ENCODE data around the gene SPATS2L. TPM values are rescaled to one million over a fixed set of nuclear protein-coding genes. Genes with fewer than 3 reads are reported as not detected.

The SPATS2L gene
- total and polyA plus RNA-seq, 2 experiments from 2014 or later: 118 to 154 TPM

DNA sequence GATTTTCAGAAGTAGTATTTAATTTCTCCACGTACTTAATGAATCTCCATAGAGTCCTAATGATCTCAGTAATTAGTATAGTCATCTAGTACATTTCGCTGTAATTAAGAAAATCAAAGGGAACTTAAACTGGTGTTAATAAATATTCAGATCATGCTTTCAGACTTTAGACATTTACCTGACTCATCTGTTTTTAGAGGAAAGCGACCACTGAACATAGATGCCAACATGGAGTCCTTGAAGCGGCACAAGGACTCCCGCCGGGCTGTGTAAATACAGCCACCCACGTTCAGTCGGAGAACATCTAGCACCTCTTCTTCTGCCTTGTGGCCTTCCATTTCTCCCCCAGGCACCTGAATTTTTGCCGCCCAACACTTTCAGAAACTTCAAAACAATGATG lies 200.2 kb downstream of the SPATS2L start (continued):
- TF ChIP-seq, protein P1, sequence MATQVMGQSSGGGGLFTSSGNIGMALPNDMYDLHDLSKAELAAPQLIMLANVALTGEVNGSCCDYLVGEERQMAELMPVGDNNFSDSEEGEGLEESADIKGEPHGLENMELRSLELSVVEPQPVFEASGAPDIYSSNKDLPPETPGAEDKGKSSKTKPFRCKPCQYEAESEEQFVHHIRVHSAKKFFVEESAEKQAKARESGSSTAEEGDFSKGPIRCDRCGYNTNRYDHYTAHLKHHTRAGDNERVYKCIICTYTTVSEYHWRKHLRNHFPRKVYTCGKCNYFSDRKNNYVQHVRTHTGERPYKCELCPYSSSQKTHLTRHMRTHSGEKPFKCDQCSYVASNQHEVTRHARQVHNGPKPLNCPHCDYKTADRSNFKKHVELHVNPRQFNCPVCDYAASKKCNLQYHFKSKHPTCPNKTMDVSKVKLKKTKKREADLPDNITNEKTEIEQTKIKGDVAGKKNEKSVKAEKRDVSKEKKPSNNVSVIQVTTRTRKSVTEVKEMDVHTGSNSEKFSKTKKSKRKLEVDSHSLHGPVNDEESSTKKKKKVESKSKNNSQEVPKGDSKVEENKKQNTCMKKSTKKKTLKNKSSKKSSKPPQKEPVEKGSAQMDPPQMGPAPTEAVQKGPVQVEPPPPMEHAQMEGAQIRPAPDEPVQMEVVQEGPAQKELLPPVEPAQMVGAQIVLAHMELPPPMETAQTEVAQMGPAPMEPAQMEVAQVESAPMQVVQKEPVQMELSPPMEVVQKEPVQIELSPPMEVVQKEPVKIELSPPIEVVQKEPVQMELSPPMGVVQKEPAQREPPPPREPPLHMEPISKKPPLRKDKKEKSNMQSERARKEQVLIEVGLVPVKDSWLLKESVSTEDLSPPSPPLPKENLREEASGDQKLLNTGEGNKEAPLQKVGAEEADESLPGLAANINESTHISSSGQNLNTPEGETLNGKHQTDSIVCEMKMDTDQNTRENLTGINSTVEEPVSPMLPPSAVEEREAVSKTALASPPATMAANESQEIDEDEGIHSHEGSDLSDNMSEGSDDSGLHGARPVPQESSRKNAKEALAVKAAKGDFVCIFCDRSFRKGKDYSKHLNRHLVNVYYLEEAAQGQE (IDR thresholded peaks at IDR 0.05; ENCODE audit: unreplicated experiment): no peak
- TF ChIP-seq ZNF114 (CRISPR knock-in tag; IDR thresholded peaks at IDR 0.05) (no peak), NANOG (IDR thresholded peaks at IDR 0.05; ENCODE audit: borderline replicate concordance) (no peak), STAT1 (IDR thresholded peaks at IDR 0.05; ENCODE audit: unreplicated experiment) (no peak), JUNB (IDR thresholded peaks at IDR 0.05; ENCODE audit: unreplicated experiment) (no peak), EZH2phosphoT487 (IDR thresholded peaks at IDR 0.05; ENCODE audit: unreplicated experiment) (no peak)

DNA sequence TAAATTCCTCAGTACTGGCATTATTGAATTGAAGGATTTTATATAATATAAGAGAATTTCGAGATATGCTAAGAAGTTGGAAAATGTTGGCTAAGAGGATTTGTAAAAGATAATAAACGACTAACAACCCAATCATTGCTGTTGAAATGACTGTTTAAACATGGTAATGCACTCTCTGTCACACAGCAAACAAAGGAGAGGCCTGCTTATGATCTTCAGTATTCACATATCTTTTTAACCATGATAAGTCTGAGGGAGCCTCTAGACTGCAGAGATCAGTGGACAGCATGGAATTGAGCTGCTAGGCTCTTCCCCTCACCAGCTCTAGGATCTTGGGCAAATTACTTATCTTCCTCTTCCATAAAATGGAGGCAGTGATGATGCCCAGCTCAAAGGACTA lies 200.7 kb downstream of the SPATS2L start:
- H3K27me3 Mint-ChIP-seq (ENCODE audit: insufficient read depth, low read depth, poor library complexity): no peaks in the 10 kb centered on the region
- Histone ChIP-seq H3K27me3 (ENCODE audit: insufficient read depth) (no peaks in the 10 kb centered on the region), H3K4me2 (no peak overlapping the region), H3K79me2 (replicated peaks; ENCODE audit: insufficient read depth) (no peaks in the 10 kb centered on the region), H3K9me2 (ENCODE audit: insufficient read depth) (no peaks in the 10 kb centered on the region), H3K36me3 (ENCODE audit: insufficient read depth) (no peaks in the 10 kb centered on the region), H3K4me3 (no peak overlapping the region), H3K27ac (ENCODE audit: low read depth) (no peak overlapping the region), H4K20me1 (replicated peaks; ENCODE audit: insufficient read depth) (no peaks in the 10 kb centered on the region), H3F3A (replicated peaks; ENCODE audit: low read depth) (0 out of 2 replicates have a peak, but pooled peaks cover 5% of the 10 kb centered on the region), H3K4me1 (ENCODE audit: insufficient read depth) (peaks cover 13% of the 10 kb centered on the region; the same call in 1 of the 2 replicates), H2AFZ (no peak overlapping the region)
- H3K27ac Mint-ChIP-seq: no peak overlapping the region
- ATAC-seq (no peak), DNase-seq (ENCODE audit: low spot score) (no peak)
- H3K4me3 Mint-ChIP-seq: no peak overlapping the region
- H3K36me3 Mint-ChIP-seq (ENCODE audit: low read depth): peaks cover 4% of the 10 kb centered on the region; the same call in 2 of the 3 replicates
- H3K4me1 Mint-ChIP-seq: peaks cover 7% of the 10 kb centered on the region
- 0 out of 3 replicates have a peak, but pooled peaks cover 2% of the 10 kb centered on the region for H3K9me3 Mint-ChIP-seq
- TF ChIP-seq ZNF114 (CRISPR knock-in tag; IDR thresholded peaks at IDR 0.05) (no peak), EZH2phosphoT487 (IDR thresholded peaks at IDR 0.05; ENCODE audit: unreplicated experiment) (no peak), EZH2 (IDR thresholded peaks at IDR 0.05; ENCODE audit: low read depth, unreplicated experiment) (no peak), STAT1 (IDR thresholded peaks at IDR 0.05; ENCODE audit: unreplicated experiment) (no peak), ZNF331 (CRISPR knock-in tag; IDR thresholded peaks at IDR 0.05; ENCODE audit: low read depth) (no peak), JUNB (IDR thresholded peaks at IDR 0.05; ENCODE audit: unreplicated experiment) (no peak), NANOG (IDR thresholded peaks at IDR 0.05; ENCODE audit: borderline replicate concordance) (no peak)
- TF ChIP-seq, protein P2, sequence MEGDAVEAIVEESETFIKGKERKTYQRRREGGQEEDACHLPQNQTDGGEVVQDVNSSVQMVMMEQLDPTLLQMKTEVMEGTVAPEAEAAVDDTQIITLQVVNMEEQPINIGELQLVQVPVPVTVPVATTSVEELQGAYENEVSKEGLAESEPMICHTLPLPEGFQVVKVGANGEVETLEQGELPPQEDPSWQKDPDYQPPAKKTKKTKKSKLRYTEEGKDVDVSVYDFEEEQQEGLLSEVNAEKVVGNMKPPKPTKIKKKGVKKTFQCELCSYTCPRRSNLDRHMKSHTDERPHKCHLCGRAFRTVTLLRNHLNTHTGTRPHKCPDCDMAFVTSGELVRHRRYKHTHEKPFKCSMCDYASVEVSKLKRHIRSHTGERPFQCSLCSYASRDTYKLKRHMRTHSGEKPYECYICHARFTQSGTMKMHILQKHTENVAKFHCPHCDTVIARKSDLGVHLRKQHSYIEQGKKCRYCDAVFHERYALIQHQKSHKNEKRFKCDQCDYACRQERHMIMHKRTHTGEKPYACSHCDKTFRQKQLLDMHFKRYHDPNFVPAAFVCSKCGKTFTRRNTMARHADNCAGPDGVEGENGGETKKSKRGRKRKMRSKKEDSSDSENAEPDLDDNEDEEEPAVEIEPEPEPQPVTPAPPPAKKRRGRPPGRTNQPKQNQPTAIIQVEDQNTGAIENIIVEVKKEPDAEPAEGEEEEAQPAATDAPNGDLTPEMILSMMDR (conservative IDR thresholded peaks at IDR 0.05; ENCODE audit: low read depth in 2 of 2): no peak
- TF ChIP-seq, protein P3, sequence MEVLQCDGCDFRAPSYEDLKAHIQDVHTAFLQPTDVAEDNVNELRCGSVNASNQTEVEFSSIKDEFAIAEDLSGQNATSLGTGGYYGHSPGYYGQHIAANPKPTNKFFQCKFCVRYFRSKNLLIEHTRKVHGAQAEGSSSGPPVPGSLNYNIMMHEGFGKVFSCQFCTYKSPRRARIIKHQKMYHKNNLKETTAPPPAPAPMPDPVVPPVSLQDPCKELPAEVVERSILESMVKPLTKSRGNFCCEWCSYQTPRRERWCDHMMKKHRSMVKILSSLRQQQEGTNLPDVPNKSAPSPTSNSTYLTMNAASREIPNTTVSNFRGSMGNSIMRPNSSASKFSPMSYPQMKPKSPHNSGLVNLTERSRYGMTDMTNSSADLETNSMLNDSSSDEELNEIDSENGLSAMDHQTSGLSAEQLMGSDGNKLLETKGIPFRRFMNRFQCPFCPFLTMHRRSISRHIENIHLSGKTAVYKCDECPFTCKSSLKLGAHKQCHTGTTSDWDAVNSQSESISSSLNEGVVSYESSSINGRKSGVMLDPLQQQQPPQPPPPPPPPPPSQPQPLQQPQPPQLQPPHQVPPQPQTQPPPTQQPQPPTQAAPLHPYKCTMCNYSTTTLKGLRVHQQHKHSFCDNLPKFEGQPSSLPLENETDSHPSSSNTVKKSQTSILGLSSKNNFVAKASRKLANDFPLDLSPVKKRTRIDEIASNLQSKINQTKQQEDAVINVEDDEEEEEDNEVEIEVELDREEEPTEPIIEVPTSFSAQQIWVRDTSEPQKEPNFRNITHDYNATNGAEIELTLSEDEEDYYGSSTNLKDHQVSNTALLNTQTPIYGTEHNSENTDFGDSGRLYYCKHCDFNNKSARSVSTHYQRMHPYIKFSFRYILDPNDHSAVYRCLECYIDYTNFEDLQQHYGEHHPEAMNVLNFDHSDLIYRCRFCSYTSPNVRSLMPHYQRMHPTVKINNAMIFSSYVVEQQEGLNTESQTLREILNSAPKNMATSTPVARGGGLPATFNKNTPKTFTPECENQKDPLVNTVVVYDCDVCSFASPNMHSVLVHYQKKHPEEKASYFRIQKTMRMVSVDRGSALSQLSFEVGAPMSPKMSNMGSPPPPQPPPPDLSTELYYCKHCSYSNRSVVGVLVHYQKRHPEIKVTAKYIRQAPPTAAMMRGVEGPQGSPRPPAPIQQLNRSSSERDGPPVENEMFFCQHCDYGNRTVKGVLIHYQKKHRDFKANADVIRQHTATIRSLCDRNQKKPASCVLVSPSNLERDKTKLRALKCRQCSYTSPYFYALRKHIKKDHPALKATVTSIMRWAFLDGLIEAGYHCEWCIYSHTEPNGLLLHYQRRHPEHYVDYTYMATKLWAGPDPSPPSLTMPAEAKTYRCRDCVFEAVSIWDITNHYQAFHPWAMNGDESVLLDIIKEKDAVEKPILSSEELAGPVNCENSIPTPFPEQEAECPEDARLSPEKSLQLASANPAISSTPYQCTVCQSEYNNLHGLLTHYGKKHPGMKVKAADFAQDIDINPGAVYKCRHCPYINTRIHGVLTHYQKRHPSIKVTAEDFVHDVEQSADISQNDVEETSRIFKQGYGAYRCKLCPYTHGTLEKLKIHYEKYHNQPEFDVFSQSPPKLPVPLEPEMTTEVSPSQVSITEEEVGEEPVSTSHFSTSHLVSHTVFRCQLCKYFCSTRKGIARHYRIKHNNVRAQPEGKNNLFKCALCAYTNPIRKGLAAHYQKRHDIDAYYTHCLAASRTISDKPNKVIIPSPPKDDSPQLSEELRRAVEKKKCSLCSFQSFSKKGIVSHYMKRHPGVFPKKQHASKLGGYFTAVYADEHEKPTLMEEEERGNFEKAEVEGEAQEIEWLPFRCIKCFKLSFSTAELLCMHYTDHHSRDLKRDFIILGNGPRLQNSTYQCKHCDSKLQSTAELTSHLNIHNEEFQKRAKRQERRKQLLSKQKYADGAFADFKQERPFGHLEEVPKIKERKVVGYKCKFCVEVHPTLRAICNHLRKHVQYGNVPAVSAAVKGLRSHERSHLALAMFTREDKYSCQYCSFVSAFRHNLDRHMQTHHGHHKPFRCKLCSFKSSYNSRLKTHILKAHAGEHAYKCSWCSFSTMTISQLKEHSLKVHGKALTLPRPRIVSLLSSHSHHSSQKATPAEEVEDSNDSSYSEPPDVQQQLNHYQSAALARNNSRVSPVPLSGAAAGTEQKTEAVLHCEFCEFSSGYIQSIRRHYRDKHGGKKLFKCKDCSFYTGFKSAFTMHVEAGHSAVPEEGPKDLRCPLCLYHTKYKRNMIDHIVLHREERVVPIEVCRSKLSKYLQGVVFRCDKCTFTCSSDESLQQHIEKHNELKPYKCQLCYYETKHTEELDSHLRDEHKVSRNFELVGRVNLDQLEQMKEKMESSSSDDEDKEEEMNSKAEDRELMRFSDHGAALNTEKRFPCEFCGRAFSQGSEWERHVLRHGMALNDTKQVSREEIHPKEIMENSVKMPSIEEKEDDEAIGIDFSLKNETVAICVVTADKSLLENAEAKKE (CRISPR knock-in tag; IDR thresholded peaks at IDR 0.05): no peak

Data from GM23338 (cell line).